ENCODE results near the gene FNDC3B. TPM values are rescaled to one million over a fixed set of nuclear protein-coding genes. Genes with fewer than 3 reads are reported as not detected.
A peak's percentile ranks its signal among the peaks of the same experiment; 100 is the strongest.

FNDC3B gene
- total RNA-seq, 1 donor from 2014 or later: 29.0 TPM

GRCh38 chr3:172319595-172319994, 280.2 kb downstream of the FNDC3B start:
- Mint-ChIP-seq H3K27me3 (ENCODE audit: insufficient read depth) (no peaks in the 10 kb centered on the region), H3K4me3 (no peak overlapping the region), H3K4me1 (ENCODE audit: low read depth) (peaks cover 32% of the 10 kb centered on the region), H3K9me3 (no peaks in the 10 kb centered on the region), H3K36me3 (ENCODE audit: low read depth) (peaks cover 27% of the 10 kb centered on the region), H3K27ac (no peak overlapping the region)
- intact Hi-C loops (cut with micrococcal nuclease): no loop called here
- DNase-seq (ENCODE audit: low spot score): no peak

- no peaks in the 10 kb centered on the region for H3K27me3 Mint-ChIP-seq (ENCODE audit: insufficient read depth)
- no peak overlapping the region for H3K4me3 Mint-ChIP-seq
- intact Hi-C loops (cut with micrococcal nuclease): no loop called here
- peaks cover 33% of the 10 kb centered on the region for H3K36me3 Mint-ChIP-seq (ENCODE audit: low read depth)
- peaks cover 31% of the 10 kb centered on the region for H3K4me1 Mint-ChIP-seq (ENCODE audit: low read depth)
- no peaks in the 10 kb centered on the region for H3K9me3 Mint-ChIP-seq
- H3K27ac Mint-ChIP-seq: no peak overlapping the region
- DNase-seq (ENCODE audit: low spot score): no peak
Observed at GRCh38 chr3:172320468-172320867, 281.1 kb downstream of the FNDC3B start.

GRCh38 chr3:172321035-172321434, 281.7 kb downstream of the FNDC3B start:
- H3K27me3 Mint-ChIP-seq (ENCODE audit: insufficient read depth): no peaks in the 10 kb centered on the region
- H3K4me1 Mint-ChIP-seq (ENCODE audit: low read depth): peaks cover 25% of the 10 kb centered on the region
- no peaks in the 10 kb centered on the region for H3K9me3 Mint-ChIP-seq
- intact Hi-C loops (cut with micrococcal nuclease): no loop called here
- no peak overlapping the region for H3K4me3 Mint-ChIP-seq
- DNase-seq (ENCODE audit: low spot score): no peak
- H3K27ac Mint-ChIP-seq: no peak overlapping the region
- H3K36me3 Mint-ChIP-seq (ENCODE audit: low read depth): peaks cover 32% of the 10 kb centered on the region

- no peak overlapping the region for H3K4me3 Mint-ChIP-seq
- peaks cover 28% of the 10 kb centered on the region for H3K36me3 Mint-ChIP-seq (ENCODE audit: low read depth)
- peak overlapping the region; percentile 77 for H3K27ac Mint-ChIP-seq
- intact Hi-C loops (cut with micrococcal nuclease): no loop called here
- no peaks in the 10 kb centered on the region for H3K9me3 Mint-ChIP-seq
- no peak for DNase-seq (ENCODE audit: low spot score)
- peaks cover 13% of the 10 kb centered on the region for H3K4me1 Mint-ChIP-seq (ENCODE audit: low read depth)
- no peaks in the 10 kb centered on the region for H3K27me3 Mint-ChIP-seq (ENCODE audit: insufficient read depth)
Observed at GRCh38 chr3:172323894-172324610, 284.7 kb downstream of the FNDC3B start.

- Mint-ChIP-seq H3K27me3 (ENCODE audit: insufficient read depth) (no peaks in the 10 kb centered on the region), H3K27ac (peak overlapping the region; percentile 23)
Observed at GRCh38 chr3:172324611-172325203, 285.3 kb downstream of the FNDC3B start.

GRCh38 chr3:172325461-172325860, 286.1 kb downstream of the FNDC3B start:
- Mint-ChIP-seq H3K4me3 (no peak overlapping the region), H3K27me3 (ENCODE audit: insufficient read depth) (no peaks in the 10 kb centered on the region), H3K9me3 (no peaks in the 10 kb centered on the region), H3K4me1 (ENCODE audit: low read depth) (peaks cover 13% of the 10 kb centered on the region), H3K36me3 (ENCODE audit: low read depth) (peaks cover 30% of the 10 kb centered on the region), H3K27ac (no peak overlapping the region)
- intact Hi-C loops (cut with micrococcal nuclease): no loop called here
- no peak for DNase-seq (ENCODE audit: low spot score)

More at GRCh38 chr3:172324611-172325203, 285.3 kb downstream of the FNDC3B start:
- Mint-ChIP-seq H3K4me3 (no peak overlapping the region), H3K4me1 (ENCODE audit: low read depth) (peaks cover 13% of the 10 kb centered on the region), H3K36me3 (ENCODE audit: low read depth) (peaks cover 33% of the 10 kb centered on the region), H3K9me3 (no peaks in the 10 kb centered on the region)
- DNase-seq (ENCODE audit: low spot score): no peak
- intact Hi-C loops (cut with micrococcal nuclease): no loop called here

GRCh38 chr3:172326993-172327392, 287.6 kb downstream of the FNDC3B start:
- no peak for DNase-seq (ENCODE audit: low spot score)
- H3K27me3 Mint-ChIP-seq (ENCODE audit: insufficient read depth): no peaks in the 10 kb centered on the region
- H3K9me3 Mint-ChIP-seq: no peaks in the 10 kb centered on the region
- H3K36me3 Mint-ChIP-seq (ENCODE audit: low read depth): peaks cover 30% of the 10 kb centered on the region
- no peak overlapping the region for H3K4me3 Mint-ChIP-seq
- H3K27ac Mint-ChIP-seq: no peak overlapping the region
- H3K4me1 Mint-ChIP-seq (ENCODE audit: low read depth): peaks cover 13% of the 10 kb centered on the region
- intact Hi-C loops (cut with micrococcal nuclease): no loop called here

GRCh38 chr3:172328282-172328681, 288.9 kb downstream of the FNDC3B start:
- Mint-ChIP-seq H3K27me3 (ENCODE audit: insufficient read depth) (no peaks in the 10 kb centered on the region), H3K36me3 (ENCODE audit: low read depth) (peaks cover 25% of the 10 kb centered on the region), H3K27ac (no peak overlapping the region), H3K4me1 (ENCODE audit: low read depth) (peaks cover 11% of the 10 kb centered on the region), H3K4me3 (no peak overlapping the region), H3K9me3 (no peaks in the 10 kb centered on the region)
- DNase-seq (ENCODE audit: low spot score): no peak
- intact Hi-C loops (cut with micrococcal nuclease): no loop called here

GRCh38 chr3:172329070-172329469, 289.7 kb downstream of the FNDC3B start:
- Mint-ChIP-seq H3K27ac (no peak overlapping the region), H3K36me3 (ENCODE audit: low read depth) (peaks cover 23% of the 10 kb centered on the region)
- intact Hi-C loops (cut with micrococcal nuclease): no loop called here

GRCh38 chr3:172330413-172330812, 291.0 kb downstream of the FNDC3B start:
- no peak for DNase-seq (ENCODE audit: low spot score)
- Mint-ChIP-seq H3K4me3 (no peak overlapping the region), H3K9me3 (no peaks in the 10 kb centered on the region), H3K4me1 (ENCODE audit: low read depth) (no peaks in the 10 kb centered on the region), H3K36me3 (ENCODE audit: low read depth) (peaks cover 16% of the 10 kb centered on the region), H3K27me3 (ENCODE audit: insufficient read depth) (no peaks in the 10 kb centered on the region), H3K27ac (no peak overlapping the region)
- intact Hi-C loops (cut with micrococcal nuclease): loop anchor here (5.0 kb wide), 1 partner anchor 223 kb away; no protein-coding TSS in a partner anchor

More at GRCh38 chr3:172329070-172329469, 289.7 kb downstream of the FNDC3B start:
- Mint-ChIP-seq H3K4me3 (no peak overlapping the region), H3K4me1 (ENCODE audit: low read depth) (peaks cover 3% of the 10 kb centered on the region), H3K27me3 (ENCODE audit: insufficient read depth) (no peaks in the 10 kb centered on the region), H3K9me3 (no peaks in the 10 kb centered on the region)
- DNase-seq (ENCODE audit: low spot score): no peak

- no peaks in the 10 kb centered on the region for H3K9me3 Mint-ChIP-seq
- no peaks in the 10 kb centered on the region for H3K4me1 Mint-ChIP-seq (ENCODE audit: low read depth)
- intact Hi-C loops (cut with micrococcal nuclease): loop anchor here (1.0 to 5.0 kb wide), 7 partner anchors 145 to 342 kb away; partner anchors contain the start of gene FNDC3B
- peak; percentile 43 for DNase-seq (ENCODE audit: low spot score)
- no peak overlapping the region for H3K27ac Mint-ChIP-seq
- H3K27me3 Mint-ChIP-seq (ENCODE audit: insufficient read depth): no peaks in the 10 kb centered on the region
- no peak overlapping the region for H3K4me3 Mint-ChIP-seq
- peaks cover 12% of the 10 kb centered on the region for H3K36me3 Mint-ChIP-seq (ENCODE audit: low read depth)
Observed at GRCh38 chr3:172332256-172333041, 293.1 kb downstream of the FNDC3B start.

- Mint-ChIP-seq H3K27ac (no peak overlapping the region), H3K4me3 (no peak overlapping the region), H3K36me3 (ENCODE audit: low read depth) (peaks cover 15% of the 10 kb centered on the region), H3K27me3 (ENCODE audit: insufficient read depth) (no peaks in the 10 kb centered on the region), H3K4me1 (ENCODE audit: low read depth) (no peaks in the 10 kb centered on the region), H3K9me3 (no peaks in the 10 kb centered on the region)
- intact Hi-C loops (cut with micrococcal nuclease): loop anchor here (2.0 to 5.0 kb wide), 3 partner anchors 226 to 342 kb away; partner anchors contain the start of gene FNDC3B
- no peak for DNase-seq (ENCODE audit: low spot score)
Observed at GRCh38 chr3:172333042-172333377, 293.6 kb downstream of the FNDC3B start.

Data from activated T-helper 1 cell treated with anti-CD3 and anti-CD28 coated beads, Interleukin-12 subunit alpha, Interleukin-12 subunit beta, Interleukin-2, Interleukin-4 antibody, amounts not matched to agents 30 ng/mL and 10 ng/mL and 1 ng/mL, durations not matched to agents 14 hours and 24 hours and 36 hours (primary cell).